Hepatocyte (in vitro differentiated cells): ENCODE measurements around the gene TEAD1. TPM values are rescaled to one million over a fixed set of nuclear protein-coding genes. Genes with fewer than 3 reads are reported as not detected.

Source experiments
- DNase-seq: peaks from one replicate; pipeline ENCODE4 v3.0.0-alpha.2; 2016; ENCODE audit warnings: low spot score
- H2AFZ ChIP-seq: fragments of 200-600 bp; sonication (generic); 2 replicates; pipeline ENCODE4 v1.6.0; 2016; ENCODE audit warnings: antibody characterized with exemption, mild to moderate bottlenecking
- H3K27ac ChIP-seq: fragments of 200-600 bp; sonication (generic); 2 replicates; pipeline ENCODE4 v1.5.1; 2016; ENCODE audit warnings: mild to moderate bottlenecking
- H3K27me3 ChIP-seq: fragments of 200-600 bp; sonication (generic); 2 replicates; pipeline ENCODE4 v1.6.1; 2016
- H3K36me3 ChIP-seq: fragments of 200-600 bp; sonication (generic); replicated peaks from 2 replicates; pipeline ENCODE4 v1.5.1; 2016; ENCODE audit warnings: low read depth; ENCODE audit not compliant: insufficient read depth
- H3K4me1 ChIP-seq: fragments of 200-600 bp; sonication (generic); 2 replicates; pipeline ENCODE4 v1.5.1; 2016; ENCODE audit warnings: mild to moderate bottlenecking, moderate library complexity; ENCODE audit not compliant: insufficient read depth
- H3K4me2 ChIP-seq: fragments of 200-600 bp; sonication (generic); 2 replicates; pipeline ENCODE4 v1.6.0; 2016
- H3K4me3 ChIP-seq: fragments of 200-600 bp; sonication (generic); 2 replicates; pipeline ENCODE4 v1.5.1; 2016; ENCODE audit warnings: mild to moderate bottlenecking
- H3K79me2 ChIP-seq: fragments of 200-600 bp; sonication (generic); 2 replicates; pipeline ENCODE4 v1.6.0; 2017; ENCODE audit warnings: mild to moderate bottlenecking
- H3K9me2 ChIP-seq: fragments of 200-600 bp; sonication (generic); replicated peaks from 2 replicates; pipeline ENCODE4 v1.6.0; 2017; ENCODE audit warnings: mild to moderate bottlenecking; ENCODE audit not compliant: insufficient read depth
- H3K9me3 ChIP-seq: fragments of 200-600 bp; sonication (generic); 2 replicates; pipeline ENCODE4 v1.5.1; 2016; ENCODE audit warnings: low read depth, mild to moderate bottlenecking
- H4K20me1 ChIP-seq: fragments of 200-600 bp; sonication (generic); 2 replicates; pipeline ENCODE4 v1.6.0; 2016; ENCODE audit warnings: mild to moderate bottlenecking; ENCODE audit not compliant: insufficient read depth, poor library complexity, severe bottlenecking
- EZH2 ChIP-seq: fragments of 200-600 bp; sonication (generic); IDR thresholded peaks from 2 replicates; pipeline ENCODE4 v1.6.1; 2016; ENCODE audit warnings: antibody characterized with exemption, mild to moderate bottlenecking, borderline replicate concordance
- EZH2phosphoT487 ChIP-seq: fragments of 200-600 bp; sonication (generic); IDR thresholded peaks from one replicate; pipeline ENCODE4 v1.6.1; 2018; ENCODE audit warnings: antibody characterized with exemption, mild to moderate bottlenecking, low read depth, moderate library complexity; ENCODE audit not compliant: unreplicated experiment, severe bottlenecking
- WGBS: methylation state at CpG from one replicate; pipeline ENCODE4 v1.1.6; 2016; ENCODE audit warnings: low lambda C conversion rate; ENCODE audit errors: missing lambda C conversion rate; 5-methylcytosine and 5-hydroxymethylcytosine counted together
- polyA plus RNA-seq: library from polyadenylated mRNA; unstranded; fragments of >200 nt; fragmentation: Nextera tagmentation; extraction: Ambion mirVana; gene quantifications from 2 replicates; pipeline ENCODE4 v1.2.1, GENCODE V29; 2016
- total RNA-seq: library from RNA; depleted of rRNA; stranded (reverse); fragments of >200 nt; gene quantifications from 2 replicates; pipeline ENCODE4 v1.2.3, GENCODE V29; 2014
- TF ChIP-seq, protein P1 (sequence below): fragments of 200-600 bp; sonication (generic); IDR thresholded peaks from 2 replicates; pipeline ENCODE4 v1.5.1; 2016; ENCODE audit warnings: antibody characterized with exemption, mild to moderate bottlenecking; ENCODE audit not compliant: poor library complexity

The TEAD1 gene
- total and polyA plus RNA-seq, 2 experiments from 2014 or later: 37.2 to 82.2 TPM

DNA sequence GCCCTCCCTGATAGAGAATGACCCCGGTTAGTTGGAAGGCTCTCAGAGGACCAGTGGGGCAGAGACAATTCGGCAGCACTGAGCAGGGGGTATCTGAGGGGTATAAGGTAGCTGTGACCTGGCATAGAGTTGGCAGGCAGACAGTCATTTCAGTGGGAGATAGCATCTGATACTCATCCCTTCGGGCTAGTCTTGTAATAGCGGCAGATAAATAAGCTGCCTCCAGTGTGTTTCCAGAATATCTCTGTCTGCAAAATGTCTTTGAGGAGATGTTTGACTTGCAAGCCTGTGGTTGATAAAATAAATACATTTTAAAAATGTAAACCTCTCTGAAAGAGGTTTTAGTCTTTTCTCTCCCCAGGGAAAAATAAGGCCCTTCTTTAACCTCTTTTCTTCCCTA lies 54.2 kb downstream of the TEAD1 start:
- Histone ChIP-seq H3K4me2 (no peak overlapping the region), H3K4me1 (peaks cover 53% of the 10 kb centered on the region), H4K20me1 (peaks cover 36% of the 10 kb centered on the region), H2AFZ (no peak overlapping the region), H3K4me3 (no peak overlapping the region), H3K79me2 (peaks cover 98% of the 10 kb centered on the region), H3K9me3 (no peaks in the 10 kb centered on the region), H3K36me3 (no peaks in the 10 kb centered on the region), H3K9me2 (no peaks in the 10 kb centered on the region), H3K27me3 (no peaks in the 10 kb centered on the region), H3K27ac (no peak overlapping the region)
- TF ChIP-seq EZH2phosphoT487: no peak
- no peak for DNase-seq
- WGBS: 50% methylated on average over 4 of the region's 4 CpGs

DNA sequence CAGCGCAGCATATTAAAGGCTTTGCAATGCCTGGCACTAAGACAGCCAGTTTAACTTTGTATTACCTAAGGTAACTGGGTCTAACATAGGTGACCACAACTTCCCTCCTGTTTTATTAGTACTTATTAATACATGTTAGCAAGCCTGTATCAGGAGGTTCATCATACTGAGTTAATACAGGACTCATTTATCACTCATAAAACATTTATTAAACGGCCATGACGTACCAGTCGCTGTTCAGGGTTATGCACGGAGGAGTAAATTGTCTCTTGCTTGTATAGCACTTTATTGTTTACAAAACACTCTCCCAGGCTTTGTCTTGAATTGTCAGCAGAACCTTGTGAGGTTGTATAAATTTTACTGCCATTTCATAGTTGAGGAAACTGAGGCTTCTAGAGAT lies 55.7 kb downstream of the TEAD1 start:
- DNase-seq: no peak
- Histone ChIP-seq H3K4me3 (no peak overlapping the region), H3K27me3 (no peaks in the 10 kb centered on the region), H3K27ac (no peak overlapping the region), H3K36me3 (no peaks in the 10 kb centered on the region), H3K4me2 (no peak overlapping the region), H3K9me3 (no peaks in the 10 kb centered on the region), H2AFZ (no peak overlapping the region), H3K4me1 (peaks cover 43% of the 10 kb centered on the region), H3K9me2 (no peaks in the 10 kb centered on the region), H4K20me1 (peaks cover 48% of the 10 kb centered on the region), H3K79me2 (peaks cover 100% of the 10 kb centered on the region)
- 78% methylated on average over 5 of the region's 5 CpGs for WGBS
- TF ChIP-seq, protein P1, sequence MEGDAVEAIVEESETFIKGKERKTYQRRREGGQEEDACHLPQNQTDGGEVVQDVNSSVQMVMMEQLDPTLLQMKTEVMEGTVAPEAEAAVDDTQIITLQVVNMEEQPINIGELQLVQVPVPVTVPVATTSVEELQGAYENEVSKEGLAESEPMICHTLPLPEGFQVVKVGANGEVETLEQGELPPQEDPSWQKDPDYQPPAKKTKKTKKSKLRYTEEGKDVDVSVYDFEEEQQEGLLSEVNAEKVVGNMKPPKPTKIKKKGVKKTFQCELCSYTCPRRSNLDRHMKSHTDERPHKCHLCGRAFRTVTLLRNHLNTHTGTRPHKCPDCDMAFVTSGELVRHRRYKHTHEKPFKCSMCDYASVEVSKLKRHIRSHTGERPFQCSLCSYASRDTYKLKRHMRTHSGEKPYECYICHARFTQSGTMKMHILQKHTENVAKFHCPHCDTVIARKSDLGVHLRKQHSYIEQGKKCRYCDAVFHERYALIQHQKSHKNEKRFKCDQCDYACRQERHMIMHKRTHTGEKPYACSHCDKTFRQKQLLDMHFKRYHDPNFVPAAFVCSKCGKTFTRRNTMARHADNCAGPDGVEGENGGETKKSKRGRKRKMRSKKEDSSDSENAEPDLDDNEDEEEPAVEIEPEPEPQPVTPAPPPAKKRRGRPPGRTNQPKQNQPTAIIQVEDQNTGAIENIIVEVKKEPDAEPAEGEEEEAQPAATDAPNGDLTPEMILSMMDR: no peak
- TF ChIP-seq EZH2 (no peak), EZH2phosphoT487 (no peak)

DNA sequence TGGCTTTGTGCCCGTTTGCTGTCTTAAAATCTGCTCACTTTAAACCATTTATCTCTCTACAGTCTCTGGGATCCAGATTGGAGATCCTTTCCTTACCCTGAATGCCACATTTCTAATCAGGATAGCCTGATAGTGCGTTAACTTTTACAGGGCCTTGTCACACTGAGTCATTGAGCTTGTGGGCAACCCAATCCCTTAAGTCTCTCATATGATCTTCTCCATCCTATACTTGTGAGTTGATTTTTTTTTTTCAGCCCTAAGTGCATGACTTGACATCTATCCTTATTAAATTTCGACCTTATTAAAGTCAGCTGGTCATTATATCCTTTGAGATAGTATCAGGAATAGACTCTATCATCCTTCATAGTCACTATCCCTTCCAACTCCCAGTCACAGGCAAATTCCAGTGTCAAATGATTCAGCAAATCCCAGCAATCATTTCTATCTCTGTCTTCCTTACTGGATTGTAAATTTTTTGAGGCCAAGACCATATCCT lies 57.7 kb downstream of the TEAD1 start:
- WGBS: 68% methylated on average over 3 of the region's 3 CpGs
- H2AFZ ChIP-seq: no peak overlapping the region
- H3K27me3 ChIP-seq: no peaks in the 10 kb centered on the region
- no peak for DNase-seq
- H3K4me1 ChIP-seq: peaks cover 25% of the 10 kb centered on the region
- H4K20me1 ChIP-seq: peaks cover 51% of the 10 kb centered on the region
- H3K4me3 ChIP-seq: no peak overlapping the region
- peaks cover 100% of the 10 kb centered on the region for H3K79me2 ChIP-seq
- H3K4me2 ChIP-seq: no peak overlapping the region
- H3K9me3 ChIP-seq: no peaks in the 10 kb centered on the region
- TF ChIP-seq, protein P1: no peak
- TF ChIP-seq EZH2phosphoT487: no peak
- TF ChIP-seq EZH2: no peak
- H3K27ac ChIP-seq: no peak overlapping the region
- H3K9me2 ChIP-seq: no peaks in the 10 kb centered on the region
- no peaks in the 10 kb centered on the region for H3K36me3 ChIP-seq

DNA sequence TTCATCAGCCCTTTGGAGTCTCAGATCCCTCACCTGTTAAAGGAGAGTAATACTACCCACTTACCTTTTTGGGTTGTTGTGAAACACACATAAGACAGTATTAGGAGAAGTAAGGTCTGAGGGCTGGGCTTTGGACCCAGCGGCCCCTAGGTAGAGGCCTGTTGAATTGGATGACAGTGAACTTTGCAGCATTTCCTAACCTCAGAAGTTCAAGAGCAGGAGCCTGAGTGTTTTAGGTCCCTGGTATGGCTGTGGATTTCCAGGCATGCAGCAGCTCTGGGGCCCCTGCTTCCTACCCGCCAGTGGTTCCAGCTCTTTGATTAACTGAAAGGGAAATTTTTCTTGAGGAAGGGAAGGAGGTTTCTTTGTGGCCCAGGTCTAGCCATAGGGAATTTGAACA lies 58.9 kb downstream of the TEAD1 start:
- Histone ChIP-seq H3K36me3 (no peaks in the 10 kb centered on the region), H3K27me3 (no peaks in the 10 kb centered on the region), H3K9me2 (no peaks in the 10 kb centered on the region), H2AFZ (no peak overlapping the region), H3K27ac (no peak overlapping the region), H3K9me3 (no peaks in the 10 kb centered on the region), H3K4me2 (no peak overlapping the region), H3K4me1 (peaks cover 13% of the 10 kb centered on the region), H3K4me3 (no peak overlapping the region), H4K20me1 (peaks cover 46% of the 10 kb centered on the region), H3K79me2 (peaks cover 100% of the 10 kb centered on the region)
- no peak for DNase-seq
- TF ChIP-seq EZH2phosphoT487: no peak
- TF ChIP-seq, protein P1: no peak
- no peak for TF ChIP-seq EZH2
- WGBS: 92% methylated on average over 2 of the region's 2 CpGs
